ENCODE data around the gene FOXN3.
"Not testable (repeated sequence)": the region's sequence is repeated elsewhere in the genome, so short reads cannot be mapped to it uniquely, and the experiment has no call there.

FOXN3 gene

DNA sequence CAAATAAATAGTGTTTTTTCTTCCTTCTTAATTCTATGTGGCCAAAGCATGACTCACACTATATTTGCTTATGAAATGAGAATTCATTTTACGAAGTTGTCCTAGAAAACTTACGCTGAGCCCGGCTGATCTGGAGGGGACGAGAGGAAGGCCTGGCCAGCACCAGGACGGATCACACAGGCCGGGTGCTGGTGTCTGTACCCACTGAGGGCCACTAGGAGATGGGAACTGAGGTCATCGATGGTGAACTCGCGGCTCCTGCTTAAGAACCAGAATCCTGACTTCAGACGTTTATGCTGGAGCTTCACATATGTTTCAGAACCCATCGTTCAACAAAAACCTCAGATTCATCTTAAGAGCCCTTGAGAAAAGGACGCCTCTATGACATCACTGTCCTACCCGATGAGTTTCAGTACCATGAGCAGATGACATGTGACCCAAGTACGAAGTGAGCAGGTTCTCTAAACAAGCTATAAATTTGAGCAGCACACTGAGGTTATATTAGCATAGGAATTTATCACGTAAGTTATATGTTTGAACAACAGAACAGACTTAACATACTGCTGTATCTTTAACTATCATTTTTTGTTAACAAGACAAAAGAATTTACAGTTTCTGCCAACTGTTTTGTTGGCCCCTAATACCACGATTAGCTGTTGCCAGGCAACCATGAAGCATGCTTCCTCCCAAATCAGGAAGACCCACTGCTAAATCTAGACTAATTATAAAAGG is 111.9 kb downstream of the FOXN3 start:
- no peaks in the 10 kb centered on the region for H3K9me3 ChIP-seq (ENCODE audit: control insufficient read depth, insufficient read depth, low read length)
- no peak overlapping the region for H3K4me3 ChIP-seq (ENCODE audit: low read length)
- H3K4me1 ChIP-seq (ENCODE audit: control insufficient read depth, insufficient read depth, low read length) = peaks cover 10% of the 10 kb centered on the region
- DNase-seq (ENCODE audit: low read depth, low spot score) = no peak
- H3K36me3 ChIP-seq (ENCODE audit: control insufficient read depth, insufficient read depth, low read length) = no peaks in the 10 kb centered on the region
- no peaks in the 10 kb centered on the region for H3K27me3 ChIP-seq (ENCODE audit: control insufficient read depth, insufficient read depth, low read length)
- H3K27ac ChIP-seq (ENCODE audit: low read length) = no peak overlapping the region
- no CpG with 5 or more reads among the region's 16 CpGs for WGBS (ENCODE audit: insufficient coverage, insufficient read length)

GRCh38 chr14:89304561-89304960 is 112.5 kb downstream of the FOXN3 start:
- H3K27me3 ChIP-seq (ENCODE audit: control insufficient read depth, insufficient read depth, low read length) = no peaks in the 10 kb centered on the region
- WGBS (ENCODE audit: insufficient coverage, insufficient read length) = no CpG with 5 or more reads among the region's 6 CpGs
- H3K27ac ChIP-seq (ENCODE audit: low read length) = no peak overlapping the region
- no peak overlapping the region for H3K4me3 ChIP-seq (ENCODE audit: low read length)
- H3K36me3 ChIP-seq (ENCODE audit: control insufficient read depth, insufficient read depth, low read length) = no peaks in the 10 kb centered on the region
- H3K4me1 ChIP-seq (ENCODE audit: control insufficient read depth, insufficient read depth, low read length) = peaks cover 10% of the 10 kb centered on the region; the same call in 1 of the 2 replicates
- no peaks in the 10 kb centered on the region for H3K9me3 ChIP-seq (ENCODE audit: control insufficient read depth, insufficient read depth, low read length)
- DNase-seq (ENCODE audit: low read depth, low spot score) = no peak

- peaks cover 7% of the 10 kb centered on the region; the same call in 1 of the 2 replicates for H3K4me1 ChIP-seq (ENCODE audit: control insufficient read depth, insufficient read depth, low read length)
- no peaks in the 10 kb centered on the region for H3K36me3 ChIP-seq (ENCODE audit: control insufficient read depth, insufficient read depth, low read length)
- DNase-seq (ENCODE audit: low read depth, low spot score) = no peak
- WGBS (ENCODE audit: insufficient coverage, insufficient read length) = no CpG with 5 or more reads among the region's 14 CpGs
- H3K27me3 ChIP-seq (ENCODE audit: control insufficient read depth, insufficient read depth, low read length) = no peaks in the 10 kb centered on the region
- no peak overlapping the region for H3K4me3 ChIP-seq (ENCODE audit: low read length)
- no peaks in the 10 kb centered on the region for H3K9me3 ChIP-seq (ENCODE audit: control insufficient read depth, insufficient read depth, low read length)
- no peak overlapping the region for H3K27ac ChIP-seq (ENCODE audit: low read length)
These were observed 113.3 kb downstream of the FOXN3 start for GRCh38 chr14:89303456-89304435.

DNA sequence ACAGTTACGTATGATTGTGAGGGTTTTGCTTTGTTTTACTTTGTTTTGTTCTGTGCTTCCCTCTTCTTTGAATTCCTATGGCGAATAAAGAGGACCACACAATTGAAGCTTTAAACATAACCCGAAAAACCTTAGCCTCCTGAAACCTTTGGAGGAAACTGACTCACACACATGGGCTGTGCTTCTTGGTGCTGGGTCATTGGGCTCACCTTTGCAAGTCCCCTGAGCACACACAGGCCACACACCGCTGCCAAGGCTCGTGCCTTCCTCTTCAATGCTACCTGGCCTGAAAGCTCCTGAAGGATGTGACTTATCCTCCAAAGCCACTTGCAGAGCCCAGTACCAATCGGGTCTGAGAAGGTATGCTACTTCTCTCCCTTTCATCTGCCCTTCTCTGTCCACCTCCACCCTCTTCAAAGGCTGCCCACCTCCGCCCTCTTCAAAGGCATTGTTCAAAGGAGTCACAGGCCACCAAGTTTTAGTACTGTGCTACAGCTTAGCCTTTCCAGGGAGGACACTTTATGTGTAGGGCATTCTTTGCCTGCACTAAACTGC is 114.6 kb downstream of the FOXN3 start:
- Histone ChIP-seq H3K4me1 (ENCODE audit: control insufficient read depth, insufficient read depth, low read length) (0 out of 2 replicates have a peak, but pooled peaks cover 3% of the 10 kb centered on the region), H3K4me3 (ENCODE audit: low read length) (no peak overlapping the region), H3K27me3 (ENCODE audit: control insufficient read depth, insufficient read depth, low read length) (no peaks in the 10 kb centered on the region), H3K27ac (ENCODE audit: low read length) (no peak overlapping the region), H3K36me3 (ENCODE audit: control insufficient read depth, insufficient read depth, low read length) (no peaks in the 10 kb centered on the region), H3K9me3 (ENCODE audit: control insufficient read depth, insufficient read depth, low read length) (no peaks in the 10 kb centered on the region)
- DNase-seq (ENCODE audit: low read depth, low spot score) = no peak
- WGBS (ENCODE audit: insufficient coverage, insufficient read length) = no CpG with 5 or more reads among the region's 7 CpGs

GRCh38 chr14:89299587-89299986 is 117.4 kb downstream of the FOXN3 start:
- Histone ChIP-seq H3K27me3 (ENCODE audit: control insufficient read depth, insufficient read depth, low read length) (no peaks in the 10 kb centered on the region), H3K27ac (ENCODE audit: low read length) (no peak overlapping the region), H3K4me3 (ENCODE audit: low read length) (no peak overlapping the region), H3K9me3 (ENCODE audit: control insufficient read depth, insufficient read depth, low read length) (no peaks in the 10 kb centered on the region), H3K36me3 (ENCODE audit: control insufficient read depth, insufficient read depth, low read length) (no peaks in the 10 kb centered on the region), H3K4me1 (ENCODE audit: control insufficient read depth, insufficient read depth, low read length) (peaks cover 6% of the 10 kb centered on the region)
- DNase-seq (ENCODE audit: low read depth, low spot score) = no peak
- no CpG with 5 or more reads among the region's 4 CpGs for WGBS (ENCODE audit: insufficient coverage, insufficient read length)

- WGBS (ENCODE audit: insufficient coverage, insufficient read length) = no CpG with 5 or more reads among the region's 7 CpGs
- Histone ChIP-seq H3K36me3 (ENCODE audit: control insufficient read depth, insufficient read depth, low read length) (no peaks in the 10 kb centered on the region), H3K27me3 (ENCODE audit: control insufficient read depth, insufficient read depth, low read length) (no peaks in the 10 kb centered on the region), H3K27ac (ENCODE audit: low read length) (no peak overlapping the region), H3K4me3 (ENCODE audit: low read length) (no peak overlapping the region), H3K9me3 (ENCODE audit: control insufficient read depth, insufficient read depth, low read length) (no peaks in the 10 kb centered on the region), H3K4me1 (ENCODE audit: control insufficient read depth, insufficient read depth, low read length) (peaks cover 12% of the 10 kb centered on the region)
- no peak for DNase-seq (ENCODE audit: low read depth, low spot score)
These were observed 118.8 kb downstream of the FOXN3 start for GRCh38 chr14:89298056-89298834.

DNA sequence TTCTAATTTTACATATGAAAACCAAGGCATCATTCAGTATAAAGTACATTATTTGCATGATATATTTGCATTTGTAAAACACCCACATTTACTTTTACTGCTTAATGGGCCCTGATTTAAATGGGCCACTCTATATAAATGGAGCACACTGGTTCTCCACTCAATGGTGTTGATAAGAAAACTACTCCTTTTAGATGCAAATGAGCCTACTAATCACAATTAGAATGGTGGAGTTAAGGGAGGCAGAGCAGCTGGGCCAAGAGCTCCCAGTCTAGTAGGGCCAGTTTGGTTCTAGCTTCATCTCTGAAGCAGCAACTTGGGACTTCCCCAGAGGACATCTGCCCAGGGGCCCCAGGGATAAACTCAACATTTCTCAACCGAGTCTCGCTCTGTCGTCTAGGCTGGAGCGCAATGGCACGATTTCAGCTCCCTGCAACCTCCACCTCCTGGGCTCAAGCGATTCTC is 120.7 kb downstream of the FOXN3 start:
- Histone ChIP-seq H3K27me3 (ENCODE audit: control insufficient read depth, insufficient read depth, low read length) (no peaks in the 10 kb centered on the region), H3K4me3 (ENCODE audit: low read length) (no peak overlapping the region), H3K4me1 (ENCODE audit: control insufficient read depth, insufficient read depth, low read length) (peaks cover 20% of the 10 kb centered on the region), H3K9me3 (ENCODE audit: control insufficient read depth, insufficient read depth, low read length) (no peaks in the 10 kb centered on the region), H3K36me3 (ENCODE audit: control insufficient read depth, insufficient read depth, low read length) (no peaks in the 10 kb centered on the region), H3K27ac (ENCODE audit: low read length) (peak overlapping the region; percentile 91)
- WGBS (ENCODE audit: insufficient coverage, insufficient read length) = no CpG with 5 or more reads among the region's 6 CpGs
- peak; percentile 61 for DNase-seq (ENCODE audit: low read depth, low spot score)

DNA sequence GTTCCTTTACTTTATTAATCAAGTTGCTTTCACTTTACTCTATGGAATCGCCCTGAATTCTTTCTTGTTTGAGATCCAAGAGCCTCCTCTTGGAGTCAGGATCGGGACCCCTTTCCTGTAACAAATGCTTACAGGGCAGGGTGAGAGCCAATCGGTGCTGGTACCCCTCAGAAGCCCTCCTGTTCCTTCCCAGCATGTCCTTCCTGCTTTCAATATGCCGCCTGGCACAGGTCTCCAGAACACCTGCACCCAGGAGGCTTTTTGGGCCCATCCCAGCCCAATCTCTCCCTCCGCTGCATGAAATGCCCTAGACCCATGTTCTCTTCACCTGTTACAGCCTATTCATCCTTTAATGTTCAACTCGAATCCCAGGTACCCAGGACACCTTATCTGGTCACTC is 122.2 kb downstream of the FOXN3 start:
- no peak for DNase-seq (ENCODE audit: low read depth, low spot score)
- Histone ChIP-seq H3K4me1 (ENCODE audit: control insufficient read depth, insufficient read depth, low read length) (peaks cover 20% of the 10 kb centered on the region), H3K27ac (ENCODE audit: low read length) (peak overlapping the region; percentile 88), H3K36me3 (ENCODE audit: control insufficient read depth, insufficient read depth, low read length) (no peaks in the 10 kb centered on the region), H3K27me3 (ENCODE audit: control insufficient read depth, insufficient read depth, low read length) (no peaks in the 10 kb centered on the region), H3K9me3 (ENCODE audit: control insufficient read depth, insufficient read depth, low read length) (no peaks in the 10 kb centered on the region), H3K4me3 (ENCODE audit: low read length) (no peak overlapping the region)
- no CpG with 5 or more reads among the region's 6 CpGs for WGBS (ENCODE audit: insufficient coverage, insufficient read length)

DNA sequence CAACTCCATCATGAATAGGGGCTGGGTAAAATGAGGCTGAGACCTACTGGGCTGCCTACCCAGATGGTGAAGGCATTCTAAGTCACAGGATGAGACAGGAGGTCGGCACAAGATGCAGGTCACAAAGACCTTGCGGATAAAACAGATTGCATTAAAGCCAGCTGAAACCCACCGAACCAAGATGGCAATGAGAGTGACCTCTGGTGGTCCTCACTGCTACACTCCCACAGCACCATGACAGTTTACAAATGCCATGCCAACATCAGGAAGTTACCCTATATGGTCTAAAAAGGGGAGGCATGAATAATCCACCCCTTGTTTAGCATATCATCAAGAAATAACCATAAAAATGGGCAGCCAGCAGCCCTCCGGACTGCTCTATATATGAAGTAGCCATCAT is 122.6 kb downstream of the FOXN3 start:
- H3K36me3 ChIP-seq (ENCODE audit: control insufficient read depth, insufficient read depth, low read length) = not testable (repeated sequence)

DNA sequence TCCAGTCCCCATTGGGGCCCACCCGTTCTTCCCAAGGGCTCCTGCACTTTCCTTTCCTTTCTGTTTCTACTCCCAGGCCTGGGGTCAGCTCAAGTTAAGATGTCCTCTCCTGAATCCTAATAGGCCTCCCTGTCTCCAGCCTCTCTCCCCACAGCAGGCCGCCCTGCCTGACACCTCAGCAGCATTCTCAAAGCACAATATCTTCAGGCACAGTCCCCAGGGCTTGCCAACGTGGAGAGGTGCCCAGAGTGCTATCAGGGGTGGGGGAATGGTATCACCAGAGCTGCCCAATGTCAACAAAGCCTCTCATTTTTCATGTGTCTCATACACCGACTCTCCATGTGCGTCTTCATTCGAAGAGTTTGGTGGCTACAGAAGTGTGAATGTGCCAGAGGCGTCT is 123.0 kb downstream of the FOXN3 start:
- Histone ChIP-seq H3K4me1 (ENCODE audit: control insufficient read depth, insufficient read depth, low read length) (peaks cover 20% of the 10 kb centered on the region), H3K4me3 (ENCODE audit: low read length) (no peak overlapping the region), H3K36me3 (ENCODE audit: control insufficient read depth, insufficient read depth, low read length) (no peaks in the 10 kb centered on the region), H3K27me3 (ENCODE audit: control insufficient read depth, insufficient read depth, low read length) (no peaks in the 10 kb centered on the region), H3K27ac (ENCODE audit: low read length) (peak overlapping the region; percentile 91), H3K9me3 (ENCODE audit: control insufficient read depth, insufficient read depth, low read length) (no peaks in the 10 kb centered on the region)
- WGBS (ENCODE audit: insufficient coverage, insufficient read length) = no CpG with 5 or more reads among the region's 7 CpGs
- DNase-seq (ENCODE audit: low read depth, low spot score) = no peak

More for the DNA sequence above, 122.6 kb downstream of the FOXN3 start:
- H3K27me3 ChIP-seq (ENCODE audit: control insufficient read depth, insufficient read depth, low read length); H3K9me3 ChIP-seq (ENCODE audit: control insufficient read depth, insufficient read depth, low read length); DNase-seq (ENCODE audit: low read depth, low spot score); H3K4me3 ChIP-seq (ENCODE audit: low read length): not testable (repeated sequence)
- Histone ChIP-seq H3K27ac (ENCODE audit: low read length) (peak overlapping the region; percentile 91), H3K4me1 (ENCODE audit: control insufficient read depth, insufficient read depth, low read length) (peaks cover 20% of the 10 kb centered on the region)
- WGBS (ENCODE audit: insufficient coverage, insufficient read length) = no CpG with 5 or more reads among the region's 4 CpGs
